Upper lobe of right lung (tissue), 1 donor: Measurements from ENCODE around the gene NCKAP1. TPM values are rescaled to one million over a fixed set of nuclear protein-coding genes. Genes with fewer than 3 reads are reported as not detected.
"Not testable (repeated sequence)": the region's sequence is repeated elsewhere in the genome, so short reads cannot be mapped to it uniquely, and the experiment has no call there.

Experiments
- ATAC-seq: fragments of 200-7000 bp; cut with Tn5 transposase; one replicate; pipeline ENCODE4 v1.9.1; 2020; ENCODE audit warnings: mild to moderate bottlenecking, moderate library complexity
- DNase-seq: peaks from one replicate; pipeline ENCODE4 v3.0.0-alpha.2; 2020
- H3K27ac ChIP-seq: fragments of 200-600 bp; one replicate; pipeline ENCODE4 v1.8.0; 2022
- H3K27me3 ChIP-seq: fragments of 200-600 bp; one replicate; pipeline ENCODE4 v1.8.0; 2022; ENCODE audit warnings: mild to moderate bottlenecking
- H3K36me3 ChIP-seq: fragments of 200-600 bp; one replicate; pipeline ENCODE4 v1.8.0; 2022
- H3K4me1 ChIP-seq: fragments of 200-600 bp; one replicate; pipeline ENCODE4 v1.8.0; 2022
- H3K4me3 ChIP-seq: fragments of 200-600 bp; one replicate; pipeline ENCODE4 v1.8.0; 2022; ENCODE audit warnings: mild to moderate bottlenecking
- H3K9me3 ChIP-seq: fragments of 200-600 bp; one replicate; pipeline ENCODE4 v1.8.0; 2022
- CTCF ChIP-seq: fragments of 200-600 bp; IDR thresholded peaks from one replicate; pipeline ENCODE4 v1.8.0; 2022; ENCODE audit warnings: antibody characterized with exemption
- intact Hi-C: fragments of 100-400 bp; cut with DNase I; formaldehyde crosslinking; loops from one replicate; pipeline ENCODE4 v1.11.0; 2022
- total RNA-seq: library from RNA; stranded (reverse); fragmentation: NEBNext Ultra II Directional; extraction: Animal tissue kit (Norgen Biotek cat#: 25700); gene quantifications from one replicate; pipeline ENCODE4 v1.2.1, GENCODE V29; 2021
- donor health status: DM: no; HTN: yes; CAD: no; lungs with severe emphysema.

Gene NCKAP1
- total RNA-seq, 1 donor from 2014 or later: 117 TPM

GRCh38 chr2:183019718-183020442, 18.4 kb downstream of the NCKAP1 start:
- intact Hi-C loops: no loop called here
- no peak for TF ChIP-seq CTCF
- H3K27ac ChIP-seq: no peak overlapping the region
- H3K4me3 ChIP-seq: no peak overlapping the region
- H3K9me3 ChIP-seq: no peaks in the 10 kb centered on the region
- no peaks in the 10 kb centered on the region for H3K36me3 ChIP-seq
- H3K27me3 ChIP-seq: no peaks in the 10 kb centered on the region
- peaks cover 3% of the 10 kb centered on the region for H3K4me1 ChIP-seq
- no peak for DNase-seq
- ATAC-seq: no peak

DNA sequence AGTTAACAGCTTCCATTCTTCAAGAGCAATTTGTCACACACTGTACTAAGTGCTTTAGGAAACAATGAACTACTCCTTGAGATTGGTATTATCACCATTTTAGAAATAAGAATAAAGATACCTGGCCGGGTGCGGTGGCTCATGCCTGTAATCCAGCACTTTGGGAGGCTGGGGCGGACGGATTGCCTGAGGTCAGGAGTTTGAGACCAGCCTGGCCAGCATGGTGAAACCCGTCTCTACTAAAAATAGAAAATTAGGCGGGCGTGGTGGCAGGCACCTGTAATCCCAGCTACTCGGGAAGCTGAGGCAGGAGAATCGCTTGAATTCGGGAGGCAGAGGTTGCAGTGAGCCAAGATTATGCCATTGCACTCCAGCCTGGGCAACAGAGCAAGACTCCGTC, 20.4 kb downstream of the NCKAP1 start:
- H3K4me1 ChIP-seq, intact Hi-C loops, H3K27me3 ChIP-seq, H3K27ac ChIP-seq, H3K9me3 ChIP-seq, ATAC-seq, H3K36me3 ChIP-seq, H3K4me3 ChIP-seq, DNase-seq: not testable (repeated sequence)

DNA sequence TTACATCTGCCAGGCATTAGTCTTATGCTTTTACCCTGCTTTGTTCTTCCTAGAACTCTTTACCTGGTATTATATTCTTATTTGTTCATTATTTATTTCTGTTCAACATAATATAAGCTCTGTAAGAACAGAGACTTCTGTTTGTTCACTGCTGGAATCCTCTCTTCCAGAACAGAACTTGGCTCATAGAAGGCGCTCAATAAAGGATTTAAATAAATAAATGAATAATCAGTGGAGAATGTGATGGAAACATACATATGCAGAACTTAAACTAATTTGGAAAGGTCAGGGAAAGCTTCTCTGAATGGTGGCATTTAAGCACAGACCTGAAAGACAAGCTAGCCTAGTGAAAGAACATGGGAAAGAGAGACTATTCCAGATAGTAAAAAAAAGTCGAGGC, 24.3 kb downstream of the NCKAP1 start:
- no peak for ATAC-seq
- DNase-seq: no peak
- H3K27me3 ChIP-seq: no peaks in the 10 kb centered on the region
- TF ChIP-seq CTCF: no peak
- H3K4me1 ChIP-seq: no peaks in the 10 kb centered on the region
- intact Hi-C loops: no loop called here
- H3K27ac ChIP-seq: no peak overlapping the region
- H3K9me3 ChIP-seq: no peaks in the 10 kb centered on the region
- H3K4me3 ChIP-seq: no peak overlapping the region
- no peaks in the 10 kb centered on the region for H3K36me3 ChIP-seq

DNA sequence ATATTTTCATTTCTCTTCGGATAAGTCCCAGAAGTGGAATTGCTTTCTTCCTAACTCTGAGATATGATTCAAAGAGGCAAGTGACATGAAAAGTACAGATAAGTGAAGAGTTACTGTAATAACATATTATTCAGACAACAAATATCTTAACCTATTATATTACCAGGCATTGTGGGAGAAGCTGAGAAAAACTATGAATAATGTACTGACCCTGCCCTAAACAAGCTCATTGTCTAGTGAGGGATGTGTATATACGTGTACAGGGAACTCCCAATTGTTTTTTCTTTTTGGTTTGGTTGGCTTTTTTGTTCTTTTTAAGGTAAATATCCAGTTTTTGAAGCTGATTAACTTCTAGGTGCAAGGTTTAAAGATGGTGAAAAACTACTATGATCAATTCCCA, 26.5 kb downstream of the NCKAP1 start:
- no peak for DNase-seq
- H3K27ac ChIP-seq: no peak overlapping the region
- ATAC-seq: no peak
- no peaks in the 10 kb centered on the region for H3K4me1 ChIP-seq
- intact Hi-C loops: no loop called here
- H3K36me3 ChIP-seq: no peaks in the 10 kb centered on the region
- H3K27me3 ChIP-seq: no peaks in the 10 kb centered on the region
- H3K9me3 ChIP-seq: no peaks in the 10 kb centered on the region
- TF ChIP-seq CTCF: no peak
- H3K4me3 ChIP-seq: no peak overlapping the region

- Histone ChIP-seq H3K27ac (no peak overlapping the region), H3K9me3 (no peaks in the 10 kb centered on the region), H3K36me3 (no peaks in the 10 kb centered on the region), H3K4me1 (no peaks in the 10 kb centered on the region), H3K4me3 (no peak overlapping the region), H3K27me3 (no peaks in the 10 kb centered on the region)
- DNase-seq: no peak
- intact Hi-C loops: no loop called here
- TF ChIP-seq CTCF: no peak
- no peak for ATAC-seq
Measured at GRCh38 chr2:183010112-183010511, 28.1 kb downstream of the NCKAP1 start.

- Histone ChIP-seq H3K4me3 (no peak overlapping the region), H3K9me3 (no peaks in the 10 kb centered on the region), H3K36me3 (no peaks in the 10 kb centered on the region), H3K4me1 (no peaks in the 10 kb centered on the region), H3K27ac (no peak overlapping the region), H3K27me3 (no peaks in the 10 kb centered on the region)
- DNase-seq (no peak), ATAC-seq (no peak)
- intact Hi-C loops: no loop called here
- no peak for TF ChIP-seq CTCF
Measured at GRCh38 chr2:183009249-183009899, 28.9 kb downstream of the NCKAP1 start.
